Transverse colon (tissue), 3 donors: ENCODE measurements around the gene PEX3.

Experiments
- EP300 ChIP-seq: sonication (generic); formaldehyde crosslinking; IDR thresholded peaks from one replicate; pipeline ENCODE4 v1.6.1; 2017; ENCODE audit warnings: antibody characterized with exemption, low read depth
- POLR2A ChIP-seq: fragments of 450-650 bp; IDR thresholded peaks from one replicate; pipeline ENCODE4 v1.6.1; 2016; ENCODE audit warnings: antibody characterized with exemption, mild to moderate bottlenecking, moderate library complexity
- TF ChIP-seq, protein P1 (sequence below), 5 experiments: fragments of 200-600 bp in 3 of 5; fragments of 450-650 bp in 2 of 5; sonication (generic) in 3 of 5; IDR thresholded peaks; 1 replicate in 2 of 5; 2 replicates in 3 of 5; pipeline ENCODE4 v1.5.1; 2016 to 2017; ENCODE audit warnings: antibody characterized with exemption in 5 of 5, inconsistent platforms in 3 of 5, mild to moderate bottlenecking in 2 of 5, moderate library complexity in 1 of 5

DNA sequence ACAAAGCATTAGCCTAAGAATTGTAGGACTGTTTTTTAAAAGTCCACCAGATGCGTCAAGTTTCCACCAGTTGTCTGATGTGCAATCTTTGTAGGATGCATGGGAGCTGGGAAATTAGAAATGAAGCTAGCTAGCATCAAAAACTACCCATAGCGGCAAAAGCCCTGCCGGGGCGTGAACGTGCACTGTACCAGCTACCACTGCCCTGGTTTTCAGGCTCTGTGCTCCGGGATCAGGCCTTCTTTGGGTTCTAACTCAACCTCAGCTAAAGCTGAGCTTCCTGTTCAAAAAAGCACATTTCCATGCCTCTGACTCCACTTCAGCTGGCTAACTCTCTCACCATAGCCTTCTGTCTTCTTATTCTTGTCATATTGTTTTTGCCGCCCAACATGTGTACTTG is 87.8 kb downstream of the PEX3 start:
- TF ChIP-seq, protein P1, sequence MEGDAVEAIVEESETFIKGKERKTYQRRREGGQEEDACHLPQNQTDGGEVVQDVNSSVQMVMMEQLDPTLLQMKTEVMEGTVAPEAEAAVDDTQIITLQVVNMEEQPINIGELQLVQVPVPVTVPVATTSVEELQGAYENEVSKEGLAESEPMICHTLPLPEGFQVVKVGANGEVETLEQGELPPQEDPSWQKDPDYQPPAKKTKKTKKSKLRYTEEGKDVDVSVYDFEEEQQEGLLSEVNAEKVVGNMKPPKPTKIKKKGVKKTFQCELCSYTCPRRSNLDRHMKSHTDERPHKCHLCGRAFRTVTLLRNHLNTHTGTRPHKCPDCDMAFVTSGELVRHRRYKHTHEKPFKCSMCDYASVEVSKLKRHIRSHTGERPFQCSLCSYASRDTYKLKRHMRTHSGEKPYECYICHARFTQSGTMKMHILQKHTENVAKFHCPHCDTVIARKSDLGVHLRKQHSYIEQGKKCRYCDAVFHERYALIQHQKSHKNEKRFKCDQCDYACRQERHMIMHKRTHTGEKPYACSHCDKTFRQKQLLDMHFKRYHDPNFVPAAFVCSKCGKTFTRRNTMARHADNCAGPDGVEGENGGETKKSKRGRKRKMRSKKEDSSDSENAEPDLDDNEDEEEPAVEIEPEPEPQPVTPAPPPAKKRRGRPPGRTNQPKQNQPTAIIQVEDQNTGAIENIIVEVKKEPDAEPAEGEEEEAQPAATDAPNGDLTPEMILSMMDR (IDR thresholded peaks at IDR 0.05) = no peak
- TF ChIP-seq POLR2A = no peak
- TF ChIP-seq EP300 = no peak
